HG03442 (cell line): ENCODE data around the gene LRRC37A3.
"Not testable (repeated sequence)": the region's sequence is repeated elsewhere in the genome, so short reads cannot be mapped to it uniquely, and the experiment has no call there.

ENCODE experiments used
- ATAC-seq: cut with Tn5 transposase; IDR thresholded peaks from one replicate; pipeline ENCODE4 v1.9.1; 2021; ENCODE audit warnings: mild to moderate bottlenecking, moderate library complexity; ENCODE audit not compliant: unreplicated experiment

The LRRC37A3 gene

DNA sequence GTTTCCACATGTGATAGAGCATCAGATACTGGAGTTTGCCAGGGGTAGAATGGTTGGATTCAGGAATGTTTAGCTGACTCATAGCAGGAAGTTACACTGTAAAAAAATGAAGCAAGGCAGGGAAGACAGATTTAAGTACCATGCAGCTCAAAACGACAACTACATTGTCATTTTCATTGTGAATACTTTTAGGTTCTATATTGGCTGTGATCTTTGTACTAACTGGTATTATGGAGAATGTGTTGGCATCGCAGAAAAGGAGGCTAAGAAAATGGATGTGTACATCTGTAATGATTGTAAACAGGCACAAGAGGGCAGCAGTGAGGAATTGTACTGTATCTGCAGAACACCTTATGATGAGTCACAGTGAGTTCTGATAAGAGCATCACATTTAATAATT lies 8.2 kb upstream of the LRRC37A3 start:
- not testable (repeated sequence) for ATAC-seq

DNA sequence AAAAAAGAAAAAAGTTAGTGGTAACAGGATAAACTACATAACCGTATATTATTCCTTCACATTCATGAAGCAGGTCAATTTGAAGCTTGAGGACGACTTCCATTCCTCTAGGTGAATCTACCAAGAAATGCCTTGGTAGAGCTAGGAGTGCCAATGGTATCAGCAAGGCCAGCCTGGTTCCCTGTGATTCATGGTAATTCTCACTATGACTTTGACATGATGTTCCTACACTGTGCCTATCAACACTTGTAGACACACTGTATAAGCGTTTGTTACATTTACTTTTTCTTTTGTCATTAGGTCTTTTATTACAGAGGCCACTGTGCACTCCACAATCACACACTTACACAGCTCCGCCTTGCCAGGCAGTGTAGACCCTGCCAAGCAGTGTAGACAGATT lies 7.2 kb upstream of the LRRC37A3 start:
- not testable (repeated sequence) for ATAC-seq

DNA sequence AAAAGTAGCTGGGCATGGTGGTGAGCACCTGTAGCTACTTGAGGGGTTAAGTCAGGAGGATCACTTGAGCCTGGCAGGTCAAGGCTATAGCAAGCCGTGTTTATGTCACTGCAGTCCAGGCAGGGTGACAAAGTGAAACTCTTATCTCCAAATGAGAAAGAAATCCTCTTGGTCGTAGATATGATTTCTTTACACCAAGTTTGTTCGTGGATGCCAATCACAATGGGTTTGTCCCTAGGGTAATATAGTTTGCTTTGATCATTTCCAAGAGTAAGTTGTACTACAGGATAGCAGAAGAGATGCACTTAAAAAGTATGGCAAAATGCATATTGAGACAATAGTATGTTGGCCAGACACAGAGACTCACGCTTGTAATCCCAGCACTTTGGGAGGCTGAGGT lies 6.0 kb upstream of the LRRC37A3 start:
- not testable (repeated sequence) for ATAC-seq

DNA sequence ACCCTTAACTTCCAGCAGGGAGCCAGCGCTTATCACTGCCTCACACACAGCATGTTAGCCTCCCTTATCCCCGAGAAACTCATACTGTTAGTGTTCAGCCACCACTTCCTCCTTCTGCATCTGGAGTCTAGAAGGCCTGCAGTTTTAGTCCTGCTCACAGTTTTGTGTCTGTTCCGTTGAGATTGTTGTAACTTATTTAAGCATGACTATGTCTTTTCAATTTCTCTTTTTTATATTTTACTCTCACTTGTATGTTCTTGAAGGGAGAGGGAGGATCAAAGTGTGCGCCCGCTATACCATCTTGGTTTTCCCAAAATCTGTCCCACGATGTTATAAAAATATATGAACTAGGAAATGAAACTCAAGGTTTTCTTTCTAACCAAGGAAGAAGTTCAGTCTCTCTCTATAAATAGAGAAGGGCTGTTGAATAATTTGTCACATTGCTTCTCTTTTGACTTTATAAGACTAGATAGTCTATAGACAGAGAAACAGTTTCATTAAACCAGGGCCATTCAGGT lies 3.8 kb upstream of the LRRC37A3 start:
- ATAC-seq, result not testable (repeated sequence)

DNA sequence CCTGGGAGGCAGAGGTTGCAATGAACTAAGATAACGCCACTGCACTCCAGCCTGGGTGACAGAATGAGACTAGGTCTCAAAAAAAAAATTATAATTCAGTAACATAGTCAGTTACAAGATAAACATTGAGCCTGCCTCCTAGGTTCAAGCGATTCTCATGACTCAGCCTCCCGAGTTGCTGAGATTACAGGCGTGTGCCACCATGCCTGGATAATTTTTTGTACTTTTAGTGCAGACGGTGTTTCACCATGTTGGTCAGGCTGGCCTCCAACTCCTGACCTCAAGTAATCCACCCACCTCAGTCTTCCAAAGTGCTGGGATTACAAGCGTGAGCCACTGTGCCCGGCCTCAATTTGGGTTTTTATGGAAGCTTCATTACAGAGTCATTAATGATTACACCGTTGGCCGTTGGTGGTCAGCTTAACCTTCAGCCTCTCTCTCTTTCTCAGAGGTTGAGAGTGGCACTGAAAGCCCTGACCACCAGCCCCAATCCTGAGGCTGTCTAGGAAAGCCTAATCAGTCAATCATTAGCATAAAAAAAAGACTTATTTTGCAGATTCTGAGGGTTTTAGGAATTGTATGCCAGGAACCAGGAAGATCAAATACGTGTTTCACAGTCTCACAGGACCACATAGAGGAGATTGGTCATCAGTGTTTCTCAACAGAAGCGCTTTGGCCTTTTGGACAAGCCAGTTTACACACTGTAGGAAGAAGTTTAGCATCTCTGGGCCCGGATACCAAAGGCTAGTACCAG lies 1.3 kb upstream of the LRRC37A3 start:
- ATAC-seq, result no peak

DNA sequence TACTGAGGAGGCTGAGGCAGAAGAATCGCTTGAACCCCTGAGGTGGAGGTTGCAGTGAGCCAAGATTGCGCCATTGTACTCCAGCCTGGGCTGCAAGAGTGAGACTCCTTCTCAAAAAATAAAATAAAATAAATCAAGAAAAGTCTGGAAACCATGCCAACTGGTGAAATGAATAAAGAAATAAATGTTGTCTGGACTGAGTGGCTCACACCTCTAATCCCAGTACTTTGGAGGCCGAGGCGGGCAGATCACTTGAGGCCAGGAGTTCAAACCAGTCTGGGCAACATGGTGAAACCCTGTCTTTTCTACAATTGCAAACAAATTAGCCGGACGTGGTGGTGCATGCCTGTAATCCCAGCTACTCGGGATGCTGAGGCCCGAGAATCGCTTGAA lies 744 bp upstream of the LRRC37A3 start:
- no peak for ATAC-seq

DNA sequence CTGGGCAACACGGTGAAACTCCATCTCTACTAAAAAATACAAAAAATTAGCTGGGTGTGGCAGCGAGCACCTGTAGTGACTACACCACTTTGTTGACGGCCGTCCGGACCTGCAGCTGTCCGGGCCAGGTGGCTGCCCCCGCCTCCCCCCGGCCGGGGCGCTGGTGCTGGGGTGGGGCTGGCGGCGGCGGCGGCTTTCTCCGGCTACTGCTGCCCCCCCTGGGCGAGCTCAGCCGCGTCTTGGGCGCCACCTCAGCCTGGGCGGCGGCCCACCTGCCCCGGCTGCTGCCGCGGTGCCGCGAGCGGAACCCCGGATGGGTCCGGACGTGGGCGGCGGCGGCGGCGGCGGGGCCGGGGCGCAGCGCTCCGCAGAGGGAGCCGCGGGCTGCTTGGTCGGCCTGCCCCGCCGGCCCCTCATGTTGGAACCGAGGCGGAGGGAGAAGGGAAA lies 413 bp downstream of the LRRC37A3 start:
- peak; percentile 40 for ATAC-seq

DNA sequence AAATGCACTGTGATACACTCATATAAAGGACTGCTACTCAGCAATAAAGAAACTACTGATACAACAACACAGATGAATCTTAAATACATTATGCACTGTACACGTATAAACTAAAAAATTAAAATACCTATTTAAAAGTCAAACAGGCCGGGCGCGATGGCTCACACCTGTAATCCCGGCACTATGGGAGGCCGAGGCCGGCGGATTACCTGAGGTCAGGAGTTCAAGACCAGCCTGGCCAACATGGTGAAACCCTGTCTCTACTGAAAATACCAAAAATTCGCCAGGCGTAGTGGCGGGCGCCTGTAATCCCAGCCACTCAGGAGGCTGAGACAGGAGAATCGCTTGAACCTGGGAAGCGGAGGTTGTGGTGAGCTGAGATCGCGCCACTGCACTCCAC lies 1.7 kb downstream of the LRRC37A3 start:
- ATAC-seq, result not testable (repeated sequence)

DNA sequence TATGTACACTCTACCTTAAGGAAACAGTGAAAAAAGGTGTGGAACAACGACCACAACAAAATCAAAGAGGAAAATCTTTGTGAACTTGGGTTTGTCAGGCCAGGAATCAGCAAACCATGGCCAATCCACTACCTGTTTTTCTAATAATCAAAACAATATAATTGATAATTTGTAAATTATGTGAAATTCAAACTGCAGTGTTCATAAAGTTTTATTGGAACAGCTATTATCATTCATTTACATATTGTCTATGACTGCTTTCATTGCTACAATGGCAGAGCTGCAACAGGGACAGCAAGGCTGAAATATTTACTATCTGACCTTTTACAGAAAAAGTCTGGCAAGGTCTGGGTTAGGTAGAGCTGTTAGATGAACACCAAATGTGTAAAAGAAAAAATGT lies 4.0 kb downstream of the LRRC37A3 start:
- ATAC-seq, result not testable (repeated sequence)

DNA sequence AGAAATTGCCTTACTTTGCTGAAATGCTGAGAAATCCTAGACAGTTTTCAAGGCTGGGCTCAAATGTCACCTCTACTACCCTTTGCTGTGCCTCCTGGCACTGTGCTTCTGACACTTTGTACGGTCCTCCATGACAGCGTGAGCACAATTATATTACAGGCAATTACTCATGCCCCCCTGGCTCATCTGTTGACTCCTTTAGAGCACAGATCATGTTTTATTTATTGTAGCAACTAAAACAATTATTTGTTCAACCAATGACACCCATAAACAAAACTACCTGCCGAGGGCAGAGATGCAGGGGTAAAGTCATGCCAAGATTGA lies 9.1 kb downstream of the LRRC37A3 start:
- ATAC-seq, result not testable (repeated sequence)

DNA sequence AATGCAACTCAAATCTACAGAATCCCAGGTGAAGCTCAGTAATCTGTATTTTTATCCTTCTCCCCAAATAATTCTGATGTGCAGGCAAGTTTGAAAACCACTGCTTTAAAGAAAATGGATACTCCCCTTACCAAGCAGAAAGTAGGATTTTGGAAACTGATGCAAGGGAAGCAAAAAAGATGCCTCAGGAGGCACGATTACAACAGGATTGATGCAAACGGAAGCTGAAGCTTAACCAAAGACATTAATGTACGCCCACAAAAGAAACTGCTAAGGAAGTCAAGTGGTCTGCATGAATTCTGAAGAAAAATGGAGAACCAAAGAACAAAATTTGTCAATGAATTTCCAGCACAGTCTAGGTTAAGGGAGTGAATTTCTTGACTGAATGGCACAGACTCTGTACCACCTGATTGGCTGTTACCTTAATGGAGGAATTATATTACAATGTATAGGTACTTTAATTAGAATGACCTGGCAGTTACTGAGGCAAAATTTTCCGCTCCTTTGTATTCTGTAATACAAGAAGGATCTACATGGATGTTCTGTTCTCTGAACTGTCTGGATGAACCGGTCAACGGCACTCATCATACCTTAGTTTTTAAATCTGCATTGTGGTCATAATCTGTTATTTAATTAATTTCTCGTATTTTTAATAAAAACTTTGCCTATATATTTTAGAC lies 9.6 kb downstream of the LRRC37A3 start:
- not testable (repeated sequence) for ATAC-seq

DNA sequence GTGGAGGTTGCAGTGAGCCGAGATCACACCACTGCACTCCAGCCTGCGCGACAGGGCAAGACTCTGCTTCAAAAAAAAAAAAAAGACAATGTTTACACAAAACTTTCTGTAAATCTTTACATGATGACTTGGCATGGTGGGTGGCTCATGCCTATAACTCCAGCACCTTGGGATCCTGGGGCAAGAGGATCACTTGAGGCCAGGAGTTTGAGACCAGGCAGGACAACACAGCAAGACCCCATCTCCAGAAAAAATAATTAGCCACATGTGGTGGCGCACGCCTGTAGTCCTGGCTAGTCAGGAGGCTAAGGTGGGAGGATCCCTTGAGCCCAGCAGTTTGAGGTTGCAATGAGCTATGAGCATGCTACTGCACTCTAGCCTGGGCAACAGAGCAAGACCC lies 15.2 kb downstream of the LRRC37A3 start:
- not testable (repeated sequence) for ATAC-seq

DNA sequence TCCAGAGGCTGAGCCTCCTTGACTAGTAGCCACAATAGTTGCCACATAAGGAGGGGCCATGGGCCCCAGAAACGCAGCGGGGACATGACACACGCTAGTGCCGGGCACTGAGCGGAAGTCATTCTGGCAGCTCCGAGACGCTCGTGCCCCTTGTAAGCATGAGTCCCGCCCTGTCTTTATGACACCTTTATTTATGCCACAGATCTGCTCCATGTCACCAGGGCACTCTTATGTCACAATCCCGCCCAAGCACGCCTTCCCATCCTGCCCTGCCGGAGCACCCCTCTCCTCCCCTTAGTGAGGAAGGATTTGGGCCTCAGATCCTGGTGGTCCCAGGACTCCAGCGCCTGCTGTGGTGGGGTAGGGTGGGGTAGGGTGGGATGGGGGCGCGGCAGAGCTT lies 22.1 kb downstream of the LRRC37A3 start:
- ATAC-seq, result not testable (repeated sequence)

DNA sequence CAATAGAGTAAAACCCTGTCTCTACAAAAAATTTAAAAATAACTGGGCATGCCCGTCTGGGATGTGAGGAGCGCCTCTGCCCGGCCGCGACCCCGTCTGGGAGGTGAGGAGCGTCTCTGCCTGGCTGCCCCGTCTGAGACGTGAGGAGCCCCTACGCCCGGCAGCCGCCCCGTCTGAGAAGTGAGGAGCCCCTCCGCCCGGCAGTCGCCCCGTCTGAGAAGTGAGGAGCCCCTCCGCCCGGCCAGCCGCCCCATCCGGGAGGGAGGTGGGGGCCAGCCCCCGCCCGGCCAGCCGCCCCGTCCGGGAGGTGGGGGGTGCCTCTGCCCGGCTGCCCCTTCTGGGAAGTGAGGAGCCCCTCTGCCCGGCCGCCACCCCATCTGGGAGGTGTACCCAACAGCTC lies 45.1 kb downstream of the LRRC37A3 start:
- not testable (repeated sequence) for ATAC-seq

DNA sequence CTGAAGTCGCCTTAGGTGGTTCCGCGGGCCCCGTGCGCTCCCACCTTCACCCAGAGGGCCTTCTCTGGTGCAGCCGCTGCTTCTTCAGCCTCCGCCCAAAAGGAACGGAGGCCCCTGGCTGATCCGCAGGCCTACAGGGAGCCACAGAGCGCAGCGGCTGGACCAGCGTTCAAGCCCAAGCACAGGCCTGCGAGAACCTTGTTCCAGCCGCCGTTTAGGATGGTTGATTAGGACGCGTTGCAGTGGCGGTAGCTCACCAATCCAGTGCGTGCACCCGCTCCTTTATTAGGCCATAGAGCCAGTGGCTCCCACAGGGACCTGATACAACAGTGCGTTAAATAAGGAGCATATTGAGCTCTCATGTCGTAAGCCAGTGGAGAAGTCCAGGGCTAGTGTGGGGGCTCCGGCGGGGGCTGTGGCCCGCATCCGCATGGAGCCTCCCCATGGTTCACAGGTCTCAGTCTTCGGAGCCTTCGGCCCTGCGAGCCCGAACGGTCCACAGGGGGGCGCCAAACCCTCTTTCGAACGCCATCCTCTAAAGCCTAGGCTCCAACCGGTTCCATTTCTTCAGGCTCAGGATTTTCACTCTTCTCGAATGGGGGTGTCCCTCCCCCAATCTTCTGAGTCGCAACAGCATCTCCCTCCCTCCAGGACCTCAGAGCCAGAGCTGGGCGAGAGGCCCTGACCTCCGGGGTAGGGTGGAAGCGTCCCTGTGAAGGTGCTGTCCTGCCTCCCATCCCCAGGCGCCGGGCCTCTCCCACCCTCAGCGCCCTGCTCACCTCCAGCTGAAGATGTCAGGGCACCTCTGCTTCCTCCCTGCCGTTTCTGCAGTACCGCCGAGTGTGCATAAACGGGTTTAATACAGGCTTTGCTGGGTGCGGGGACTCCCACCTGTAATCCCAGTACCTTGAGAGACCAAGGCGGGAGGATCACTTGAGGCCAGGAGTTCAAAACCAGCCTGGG lies 71.5 kb downstream of the LRRC37A3 start:
- not testable (repeated sequence) for ATAC-seq

DNA sequence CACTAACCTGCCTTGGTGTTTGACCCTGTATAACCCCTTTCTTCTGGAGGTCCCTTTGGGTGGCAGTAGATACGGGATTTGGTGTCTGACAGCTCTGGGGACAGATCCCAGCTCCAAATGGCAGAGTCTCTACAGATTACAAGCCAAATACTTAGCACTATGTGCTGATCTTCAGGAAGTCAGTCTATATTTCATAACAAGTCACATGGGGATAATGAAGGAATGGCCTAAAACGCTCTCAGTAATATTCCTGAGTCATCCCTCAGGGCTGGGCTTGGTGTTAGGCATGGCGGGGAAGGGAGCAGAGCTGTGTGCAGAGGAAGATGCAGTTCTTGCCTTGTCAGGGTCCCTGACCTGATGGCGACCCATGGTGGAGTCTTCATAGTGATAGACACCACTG lies 72.4 kb downstream of the LRRC37A3 start:
- not testable (repeated sequence) for ATAC-seq

DNA sequence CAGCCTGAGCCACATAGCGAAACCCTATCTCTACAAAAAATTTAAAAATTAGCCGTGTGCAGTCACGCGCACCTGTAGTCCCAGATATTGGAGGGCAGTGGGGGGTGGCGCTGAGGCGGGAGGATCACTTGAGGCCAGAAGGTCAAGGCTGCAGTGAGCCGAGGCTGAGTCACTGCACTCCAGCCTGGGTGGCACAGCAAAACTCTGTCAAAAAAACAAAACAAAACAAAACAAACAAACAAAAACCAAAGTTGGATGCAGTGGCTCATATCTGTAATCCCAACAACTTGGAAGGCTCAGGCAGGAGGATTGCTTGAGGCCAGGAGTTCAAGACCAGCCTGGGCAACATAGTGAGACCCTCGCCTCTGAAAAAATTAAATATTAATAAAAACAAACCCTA lies 75.4 kb downstream of the LRRC37A3 start:
- not testable (repeated sequence) for ATAC-seq

DNA sequence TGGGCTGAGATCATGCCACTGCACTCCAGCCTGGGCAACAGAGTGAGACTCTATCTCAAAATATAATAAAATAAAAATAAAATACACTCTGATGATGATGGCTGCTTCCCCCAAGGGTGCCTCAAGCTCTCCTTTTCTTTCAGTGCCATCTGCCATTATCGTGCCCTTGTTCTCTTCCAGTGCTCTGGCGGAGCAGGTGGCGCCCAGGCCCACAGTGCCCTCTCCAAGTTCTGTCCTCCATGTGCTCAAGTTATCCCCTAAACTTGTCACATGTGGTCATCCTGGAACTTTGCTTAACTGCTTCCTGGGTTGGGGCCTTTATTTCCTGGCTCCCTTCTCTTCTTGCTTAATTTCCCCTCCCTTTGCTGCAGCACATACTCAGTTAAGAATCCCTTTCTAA lies 76.4 kb downstream of the LRRC37A3 start:
- not testable (repeated sequence) for ATAC-seq

DNA sequence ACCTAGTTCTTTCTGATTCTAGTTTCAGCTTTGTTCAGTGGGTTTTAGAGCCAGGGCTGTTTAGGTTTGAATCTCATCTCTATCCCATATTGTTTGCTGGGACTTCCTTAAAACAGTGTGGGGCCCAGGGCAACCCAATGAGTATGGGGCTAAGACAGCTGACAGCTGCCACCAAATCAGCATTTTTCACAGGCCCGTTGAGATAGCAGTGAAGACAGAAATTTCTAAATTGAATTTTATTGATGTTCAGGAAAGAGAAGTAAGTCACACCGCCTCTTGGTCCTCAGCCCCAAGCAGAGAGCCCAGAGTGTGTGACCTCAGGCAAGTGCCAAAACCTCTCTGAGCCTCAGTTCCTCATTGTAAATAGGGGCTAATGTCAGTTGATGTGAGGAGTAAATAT lies 78.3 kb downstream of the LRRC37A3 start:
- not testable (repeated sequence) for ATAC-seq

DNA sequence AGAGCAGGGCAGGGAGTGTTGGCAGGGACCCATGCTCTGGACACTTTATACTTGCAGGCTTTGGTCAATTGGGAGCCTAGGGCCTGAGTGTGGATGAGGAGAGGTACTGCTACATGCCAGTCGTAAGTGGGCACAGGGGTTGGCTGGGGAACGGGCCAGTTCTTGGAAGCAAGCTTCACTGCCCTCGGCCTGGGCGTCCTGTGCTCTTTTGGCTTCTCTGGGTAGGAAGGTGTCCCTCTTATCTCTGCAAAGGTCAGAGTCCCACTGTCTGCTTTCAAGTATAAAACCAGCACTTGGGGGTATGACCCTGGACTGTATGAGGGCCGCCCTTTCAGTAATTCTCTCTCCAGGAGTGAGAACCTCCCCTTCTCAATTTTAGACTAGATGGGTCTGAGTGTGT lies 80.8 kb downstream of the LRRC37A3 start:
- ATAC-seq, result not testable (repeated sequence)
